Measurements from ENCODE around the gene MRPL14.

MRPL14 gene

GRCh38 chr6:44143731-44144130 is 16.5 kb upstream of the MRPL14 start:
- no peak for DNase-seq
- Mint-ChIP-seq H3K4me3 (no peak overlapping the region), H3K36me3 (peaks cover 13% of the 10 kb centered on the region), H3K9me3 (no peaks in the 10 kb centered on the region), H3K27ac (no peak overlapping the region), H3K4me1 (no peaks in the 10 kb centered on the region), H3K27me3 (no peaks in the 10 kb centered on the region)
- CTCF ChIA-PET: no interaction called here

GRCh38 chr6:44142835-44143234 is 15.6 kb upstream of the MRPL14 start:
- H3K4me1 Mint-ChIP-seq: no peaks in the 10 kb centered on the region
- no peaks in the 10 kb centered on the region for H3K9me3 Mint-ChIP-seq
- CTCF ChIA-PET: no interaction called here
- no peak overlapping the region for H3K4me3 Mint-ChIP-seq
- H3K36me3 Mint-ChIP-seq: peaks cover 14% of the 10 kb centered on the region
- no peak for DNase-seq
- no peaks in the 10 kb centered on the region for H3K27me3 Mint-ChIP-seq
- no peak overlapping the region for H3K27ac Mint-ChIP-seq

- DNase-seq: no peak
- no peak overlapping the region for H3K4me3 Mint-ChIP-seq
- H3K36me3 Mint-ChIP-seq: peaks cover 20% of the 10 kb centered on the region
- no peaks in the 10 kb centered on the region for H3K27me3 Mint-ChIP-seq
- CTCF ChIA-PET: no interaction called here
- H3K9me3 Mint-ChIP-seq: no peaks in the 10 kb centered on the region
- H3K27ac Mint-ChIP-seq: no peak overlapping the region
- no peaks in the 10 kb centered on the region for H3K4me1 Mint-ChIP-seq
Observed at GRCh38 chr6:44139351-44139743, 12.1 kb upstream of the MRPL14 start.

- peaks cover 20% of the 10 kb centered on the region for H3K36me3 Mint-ChIP-seq
- H3K27ac Mint-ChIP-seq: no peak overlapping the region
- no peak for DNase-seq
- H3K4me1 Mint-ChIP-seq: no peaks in the 10 kb centered on the region
- no peak overlapping the region for H3K4me3 Mint-ChIP-seq
- no peaks in the 10 kb centered on the region for H3K27me3 Mint-ChIP-seq
- H3K9me3 Mint-ChIP-seq: no peaks in the 10 kb centered on the region
- CTCF ChIA-PET: no interaction called here
Observed at GRCh38 chr6:44138717-44139350, 11.6 kb upstream of the MRPL14 start.

DNA sequence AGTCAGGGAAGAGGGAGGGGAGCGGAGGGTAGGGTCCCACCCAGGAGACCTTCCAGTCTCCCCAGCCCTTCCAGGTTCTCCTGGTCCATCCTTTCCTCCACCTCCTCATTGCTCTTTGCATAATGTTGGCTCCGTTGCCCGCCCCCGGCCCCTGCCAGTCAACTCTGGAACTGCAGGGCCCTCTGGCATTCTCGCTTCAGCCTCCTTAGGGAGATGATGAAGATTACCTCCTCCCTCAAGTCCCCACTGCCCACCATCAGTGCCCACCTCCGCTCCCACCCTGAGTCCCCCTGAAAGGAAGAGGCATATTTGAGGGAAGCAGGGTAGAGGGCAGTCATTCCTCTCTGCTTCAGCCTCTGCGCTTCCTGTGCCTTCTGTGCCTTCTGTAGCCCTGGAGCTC is 8.6 kb upstream of the MRPL14 start:
- CTCF ChIA-PET: no interaction called here

GRCh38 chr6:44135173-44135758 is 8.0 kb upstream of the MRPL14 start:
- peaks cover 5% of the 10 kb centered on the region for H3K4me1 Mint-ChIP-seq
- DNase-seq: no peak
- H3K27me3 Mint-ChIP-seq: no peaks in the 10 kb centered on the region
- H3K36me3 Mint-ChIP-seq: peaks cover 12% of the 10 kb centered on the region
- H3K4me3 Mint-ChIP-seq: no peak overlapping the region
- CTCF ChIA-PET: no interaction called here
- no peak overlapping the region for H3K27ac Mint-ChIP-seq
- no peaks in the 10 kb centered on the region for H3K9me3 Mint-ChIP-seq

More for the DNA sequence above, 8.6 kb upstream of the MRPL14 start:
- Mint-ChIP-seq H3K27me3 (no peaks in the 10 kb centered on the region), H3K4me3 (no peak overlapping the region), H3K36me3 (peaks cover 18% of the 10 kb centered on the region), H3K4me1 (peaks cover 5% of the 10 kb centered on the region), H3K27ac (no peak overlapping the region), H3K9me3 (no peaks in the 10 kb centered on the region)
- no peak for DNase-seq

- no peak overlapping the region for H3K4me3 Mint-ChIP-seq
- H3K4me1 Mint-ChIP-seq: peaks cover 11% of the 10 kb centered on the region
Observed at GRCh38 chr6:44133981-44134711, 6.9 kb upstream of the MRPL14 start.

DNA sequence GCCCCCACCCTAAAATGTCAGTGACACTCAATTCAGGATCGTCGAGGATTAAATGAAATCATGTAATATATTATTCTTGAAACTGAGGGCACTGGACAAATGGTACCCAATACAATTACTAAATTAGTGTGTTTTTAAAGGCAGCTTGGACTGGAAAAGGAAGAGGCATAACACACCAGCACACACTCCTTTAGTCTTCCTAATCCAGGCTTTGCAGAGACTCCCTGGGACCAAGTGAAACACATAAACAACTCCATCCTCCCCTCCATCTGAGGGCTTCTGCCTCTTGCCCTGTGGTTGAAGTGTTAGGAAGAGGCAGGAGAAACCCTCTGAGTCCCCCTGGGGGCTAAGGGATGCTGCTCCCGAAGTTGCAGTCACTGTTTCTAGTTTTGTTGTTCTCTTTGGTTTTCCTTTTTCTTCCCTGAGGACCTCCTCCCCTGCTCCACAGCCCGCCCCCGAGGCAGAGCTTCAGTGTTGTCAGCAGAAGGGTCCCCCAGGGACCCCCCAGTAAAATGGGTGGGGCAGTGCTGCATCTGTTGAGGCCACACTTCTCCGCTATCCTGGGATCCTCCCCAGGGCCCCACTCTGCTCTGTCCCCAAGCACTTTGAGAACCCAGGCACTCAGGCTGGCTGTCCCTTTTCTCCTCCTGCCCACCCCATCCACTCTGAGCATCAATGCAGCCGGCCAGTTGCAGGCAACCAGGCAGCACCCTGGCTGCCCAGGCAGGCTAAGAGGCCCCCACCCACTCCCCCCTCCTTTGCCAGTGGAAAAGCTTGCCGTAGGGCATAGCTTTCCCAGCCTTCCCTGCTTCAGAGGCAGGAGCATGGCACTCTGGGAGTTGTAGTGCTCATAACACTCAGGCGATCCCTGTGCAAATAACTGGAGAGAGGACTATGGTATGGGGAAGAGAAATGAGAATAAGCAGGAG is 6.0 kb upstream of the MRPL14 start:
- CTCF ChIA-PET: interaction anchor here (0.9 kb wide), 1 partner anchor 36 kb away, joined by 3 read pairs; no protein-coding TSS in a partner anchor
- H3K4me1 Mint-ChIP-seq: peaks cover 16% of the 10 kb centered on the region
- no peaks in the 10 kb centered on the region for H3K9me3 Mint-ChIP-seq
- no peak for DNase-seq
- peaks cover 7% of the 10 kb centered on the region for H3K36me3 Mint-ChIP-seq
- no peak overlapping the region for H3K4me3 Mint-ChIP-seq
- H3K27me3 Mint-ChIP-seq: peaks cover 5% of the 10 kb centered on the region
- H3K27ac Mint-ChIP-seq: no peak overlapping the region

More at GRCh38 chr6:44133981-44134711, 6.9 kb upstream of the MRPL14 start:
- CTCF ChIA-PET: no interaction called here
- DNase-seq: no peak
- no peaks in the 10 kb centered on the region for H3K9me3 Mint-ChIP-seq
- H3K36me3 Mint-ChIP-seq: peaks cover 8% of the 10 kb centered on the region
- H3K27me3 Mint-ChIP-seq: no peaks in the 10 kb centered on the region
- H3K27ac Mint-ChIP-seq: no peak overlapping the region

GRCh38 chr6:44132476-44132875 is 5.2 kb upstream of the MRPL14 start:
- DNase-seq: no peak
- H3K9me3 Mint-ChIP-seq: no peaks in the 10 kb centered on the region
- no peak overlapping the region for H3K4me3 Mint-ChIP-seq
- CTCF ChIA-PET: interaction anchor here (0.6 to 0.9 kb wide), 2 partner anchors 35 to 36 kb away, joined by 3 read pairs; no protein-coding TSS in a partner anchor
- H3K27ac Mint-ChIP-seq: no peak overlapping the region
- peaks cover 7% of the 10 kb centered on the region for H3K27me3 Mint-ChIP-seq
- H3K36me3 Mint-ChIP-seq: peaks cover 6% of the 10 kb centered on the region
- H3K4me1 Mint-ChIP-seq: peaks cover 17% of the 10 kb centered on the region

- peaks cover 17% of the 10 kb centered on the region for H3K4me1 Mint-ChIP-seq
- H3K27me3 Mint-ChIP-seq: peaks cover 7% of the 10 kb centered on the region
- H3K9me3 Mint-ChIP-seq: no peaks in the 10 kb centered on the region
- CTCF ChIA-PET: interaction anchor here (0.6 to 1.2 kb wide), 3 partner anchors 34 to 41 kb away, joined by 3 read pairs; no protein-coding TSS in a partner anchor
- H3K27ac Mint-ChIP-seq: no peak overlapping the region
- no peak overlapping the region for H3K4me3 Mint-ChIP-seq
- H3K36me3 Mint-ChIP-seq: peaks cover 6% of the 10 kb centered on the region
- DNase-seq: no peak
Observed at GRCh38 chr6:44131892-44132291, 4.6 kb upstream of the MRPL14 start.

GRCh38 chr6:44129841-44130322 is 2.6 kb upstream of the MRPL14 start:
- peak overlapping the region; percentile 19 for H3K27ac Mint-ChIP-seq
- no peaks in the 10 kb centered on the region for H3K9me3 Mint-ChIP-seq
- peaks cover 36% of the 10 kb centered on the region for H3K4me1 Mint-ChIP-seq
- H3K4me3 Mint-ChIP-seq: peak overlapping the region; percentile 42
- H3K27me3 Mint-ChIP-seq: peaks cover 7% of the 10 kb centered on the region
- DNase-seq: no peak
- peaks cover 13% of the 10 kb centered on the region for H3K36me3 Mint-ChIP-seq
- CTCF ChIA-PET: interaction anchor here (1.3 kb wide), 1 partner anchor 24 kb away, joined by 4 read pairs; no protein-coding TSS in a partner anchor

DNA sequence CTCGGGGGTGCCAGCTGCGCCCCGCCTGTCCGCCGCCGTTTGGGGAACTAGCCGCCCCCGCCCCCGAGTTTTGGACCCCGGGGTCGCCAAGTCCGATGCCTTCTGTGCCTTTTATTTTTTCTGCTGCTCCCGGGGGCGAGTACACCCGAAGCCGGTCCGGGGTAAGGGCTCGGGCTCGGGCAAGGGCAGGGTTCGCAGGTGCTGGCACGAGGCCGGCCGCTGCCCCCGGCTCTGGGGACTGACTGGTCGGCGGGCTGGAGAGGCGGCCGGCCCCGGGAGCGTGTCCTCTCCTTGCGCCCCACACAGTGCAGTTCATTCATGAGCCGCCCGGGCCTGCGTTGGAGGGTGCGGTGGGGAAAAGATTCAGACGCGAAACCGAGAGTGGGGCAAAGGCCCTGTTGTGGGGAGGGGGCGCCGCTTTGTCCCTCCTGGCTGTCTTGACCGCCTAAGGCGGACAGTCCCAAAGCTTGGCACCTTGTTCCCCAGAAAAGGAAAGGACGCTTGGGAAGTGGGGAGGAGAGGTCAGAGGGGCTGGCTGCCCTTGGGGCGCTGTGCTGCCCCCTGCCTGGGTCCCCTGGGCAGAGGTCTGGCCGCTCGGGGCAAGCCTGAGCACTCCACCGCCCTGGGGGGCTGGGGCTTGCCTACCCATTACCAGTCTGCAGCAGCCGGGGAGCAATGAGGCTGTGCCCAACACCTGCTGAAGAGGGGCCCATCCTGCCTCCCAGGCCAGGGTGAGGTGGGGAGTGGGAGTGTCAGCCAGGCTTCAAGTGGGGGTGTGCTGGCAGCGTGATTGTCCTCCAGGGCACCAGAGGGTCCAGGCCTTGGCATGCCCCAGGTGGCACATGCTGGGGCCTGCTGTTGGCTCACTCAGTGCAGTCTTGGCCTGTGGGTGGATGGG is 1.0 kb upstream of the MRPL14 start:
- Mint-ChIP-seq H3K4me3 (peak overlapping the region; percentile 73), H3K9me3 (no peaks in the 10 kb centered on the region), H3K27ac (no peak overlapping the region), H3K27me3 (peaks cover 7% of the 10 kb centered on the region), H3K36me3 (peaks cover 24% of the 10 kb centered on the region), H3K4me1 (peaks cover 52% of the 10 kb centered on the region)
- peak; percentile 46 for DNase-seq
- CTCF ChIA-PET: no interaction called here

Measured in activated naive CD4-positive, alpha-beta T cell treated with anti-CD3 and anti-CD28 coated beads, Interleukin-2, amount 10 ng/mL, durations not matched to agents 7 days and 5 days (primary cell).